Activated T-cell treated with anti-CD3 and anti-CD28 coated beads, Interleukin-2, amount 50 U/mL, for 4 hours (primary cell): Measurements from ENCODE around the gene PAK1. TPM values are rescaled to one million over a fixed set of nuclear protein-coding genes. Genes with fewer than 3 reads are reported as not detected.
A peak's percentile ranks its signal among the peaks of the same experiment; 100 is the strongest.
"Not testable (repeated sequence)": the region's sequence is repeated elsewhere in the genome, so short reads cannot be mapped to it uniquely, and the experiment has no call there.

Experiments used
- ATAC-seq, 2 donors: fragments of 200-7000 bp; cut with Tn5 transposase; one replicate each; pipeline ENCODE4 v1.10.0; 2021
- DNase-seq: peaks from one replicate; pipeline ENCODE4 v3.0.0-alpha.2; 2020
- H3K27me3 Mint-ChIP-seq: one replicate; pipeline ENCODE4 v1.8.0; 2021; ENCODE audit warnings: low read depth, mixed read lengths
- H3K36me3 Mint-ChIP-seq: one replicate; pipeline ENCODE4 v1.8.0; 2022; ENCODE audit warnings: mixed read lengths; ENCODE audit not compliant: insufficient read depth
- H3K4me1 Mint-ChIP-seq: one replicate; pipeline ENCODE4 v1.8.0; 2021; ENCODE audit warnings: low read depth, mixed read lengths
- H3K4me3 Mint-ChIP-seq: one replicate; pipeline ENCODE4 v1.8.0; 2021; ENCODE audit warnings: mild to moderate bottlenecking, moderate library complexity, mixed read lengths
- H3K9me3 Mint-ChIP-seq: one replicate; pipeline ENCODE4 v1.8.0; 2021; ENCODE audit warnings: mixed read lengths
- total RNA-seq, 3 donors: library from RNA; stranded (reverse); gene quantifications; one replicate each; pipeline ENCODE4 v1.2.1, GENCODE V29; 2021

Gene PAK1
- total RNA-seq, 3 donors from 2014 or later: 14.2 to 17.4 (median 15.3) TPM

GRCh38 chr11:77502346-77502905 is 28.5 kb upstream of the PAK1 start:
- no peaks in the 10 kb centered on the region for H3K9me3 Mint-ChIP-seq
- ATAC-seq (no peak), DNase-seq (no peak)
- peaks cover 20% of the 10 kb centered on the region for H3K27me3 Mint-ChIP-seq
- no peak overlapping the region for H3K4me3 Mint-ChIP-seq
- no peaks in the 10 kb centered on the region for H3K36me3 Mint-ChIP-seq
- H3K4me1 Mint-ChIP-seq: peaks cover 2% of the 10 kb centered on the region

- H3K9me3 Mint-ChIP-seq: no peaks in the 10 kb centered on the region
- no peak overlapping the region for H3K4me3 Mint-ChIP-seq
- H3K27me3 Mint-ChIP-seq: peaks cover 23% of the 10 kb centered on the region
These were observed 27.9 kb upstream of the PAK1 start for GRCh38 chr11:77501758-77502157.

GRCh38 chr11:77497368-77497767 is 23.5 kb upstream of the PAK1 start:
- no peak overlapping the region for H3K4me3 Mint-ChIP-seq
- no peak for DNase-seq

More at GRCh38 chr11:77501758-77502157, 27.9 kb upstream of the PAK1 start:
- no peaks in the 10 kb centered on the region for H3K36me3 Mint-ChIP-seq
- H3K4me1 Mint-ChIP-seq: peaks cover 3% of the 10 kb centered on the region
- no peak for ATAC-seq
- DNase-seq: no peak

GRCh38 chr11:77495526-77495925 is 21.6 kb upstream of the PAK1 start:
- Mint-ChIP-seq H3K4me3 (no peak overlapping the region), H3K4me1 (peaks cover 3% of the 10 kb centered on the region), H3K27me3 (peaks cover 16% of the 10 kb centered on the region), H3K36me3 (no peaks in the 10 kb centered on the region), H3K9me3 (peaks cover 3% of the 10 kb centered on the region)
- ATAC-seq (no peak), DNase-seq (no peak)

More at GRCh38 chr11:77497368-77497767, 23.5 kb upstream of the PAK1 start:
- peaks cover 14% of the 10 kb centered on the region for H3K27me3 Mint-ChIP-seq
- no peaks in the 10 kb centered on the region for H3K36me3 Mint-ChIP-seq
- H3K4me1 Mint-ChIP-seq: peaks cover 3% of the 10 kb centered on the region
- H3K9me3 Mint-ChIP-seq: peaks cover 3% of the 10 kb centered on the region
- ATAC-seq: peak in 1 of 2 donors; percentile 48

- H3K9me3 Mint-ChIP-seq, H3K4me1 Mint-ChIP-seq, H3K4me3 Mint-ChIP-seq, H3K27me3 Mint-ChIP-seq, ATAC-seq, H3K36me3 Mint-ChIP-seq, DNase-seq: not testable (repeated sequence)
These were observed 16.1 kb upstream of the PAK1 start for GRCh38 chr11:77490035-77490434.

GRCh38 chr11:77487790-77488189 is 13.9 kb upstream of the PAK1 start:
- DNase-seq: no peak
- Mint-ChIP-seq H3K4me3 (no peak overlapping the region), H3K27me3 (peaks cover 9% of the 10 kb centered on the region), H3K36me3 (no peaks in the 10 kb centered on the region), H3K4me1 (no peaks in the 10 kb centered on the region), H3K9me3 (no peaks in the 10 kb centered on the region)
- ATAC-seq: no peak

GRCh38 chr11:77479746-77480352 is 6.0 kb upstream of the PAK1 start:
- Mint-ChIP-seq H3K4me3 (no peak overlapping the region), H3K4me1 (peaks cover 2% of the 10 kb centered on the region), H3K9me3 (no peaks in the 10 kb centered on the region), H3K27me3 (peaks cover 3% of the 10 kb centered on the region), H3K36me3 (no peaks in the 10 kb centered on the region)
- DNase-seq (no peak), ATAC-seq (no peak)

- Mint-ChIP-seq H3K36me3 (no peaks in the 10 kb centered on the region), H3K4me1 (peaks cover 8% of the 10 kb centered on the region), H3K9me3 (no peaks in the 10 kb centered on the region), H3K4me3 (peak overlapping the region; percentile 5), H3K27me3 (peaks cover 2% of the 10 kb centered on the region)
- ATAC-seq (no peak), DNase-seq (no peak)
These were observed 1.3 kb upstream of the PAK1 start for GRCh38 chr11:77475206-77475605.

- H3K9me3 Mint-ChIP-seq: no peaks in the 10 kb centered on the region
- H3K36me3 Mint-ChIP-seq: no peaks in the 10 kb centered on the region
- DNase-seq (no peak), ATAC-seq (no peak)
- peak overlapping the region; percentile 82 for H3K4me3 Mint-ChIP-seq
- H3K27me3 Mint-ChIP-seq: peaks cover 2% of the 10 kb centered on the region
- H3K4me1 Mint-ChIP-seq: peaks cover 8% of the 10 kb centered on the region
These were observed 778 bp upstream of the PAK1 start for GRCh38 chr11:77474684-77475060.

- peaks cover 8% of the 10 kb centered on the region for H3K4me1 Mint-ChIP-seq
- no peaks in the 10 kb centered on the region for H3K36me3 Mint-ChIP-seq
- H3K4me3 Mint-ChIP-seq: peak overlapping the region; percentile 80
- ATAC-seq (peak; percentile 81 to 88), DNase-seq (peak; percentile 47)
- no peaks in the 10 kb centered on the region for H3K9me3 Mint-ChIP-seq
- peaks cover 2% of the 10 kb centered on the region for H3K27me3 Mint-ChIP-seq
These were observed 698 bp downstream of the PAK1 start for GRCh38 chr11:77472991-77473800.

- peaks cover 4% of the 10 kb centered on the region for H3K27me3 Mint-ChIP-seq
- DNase-seq (no peak), ATAC-seq (no peak)
- H3K4me1 Mint-ChIP-seq: peaks cover 8% of the 10 kb centered on the region
- H3K9me3 Mint-ChIP-seq: no peaks in the 10 kb centered on the region
- H3K36me3 Mint-ChIP-seq: no peaks in the 10 kb centered on the region
- H3K4me3 Mint-ChIP-seq: peak overlapping the region; percentile 69
These were observed 2.2 kb downstream of the PAK1 start for GRCh38 chr11:77471558-77472193.

- H3K36me3 Mint-ChIP-seq: no peaks in the 10 kb centered on the region
- no peak for DNase-seq
- H3K4me1 Mint-ChIP-seq: peaks cover 8% of the 10 kb centered on the region
- ATAC-seq: no peak
- peaks cover 6% of the 10 kb centered on the region for H3K27me3 Mint-ChIP-seq
- no peak overlapping the region for H3K4me3 Mint-ChIP-seq
- H3K9me3 Mint-ChIP-seq: no peaks in the 10 kb centered on the region
These were observed 2.9 kb downstream of the PAK1 start for GRCh38 chr11:77470971-77471370.

- no peak overlapping the region for H3K4me3 Mint-ChIP-seq
- H3K27me3 Mint-ChIP-seq: peaks cover 6% of the 10 kb centered on the region
- H3K36me3 Mint-ChIP-seq: no peaks in the 10 kb centered on the region
- H3K9me3 Mint-ChIP-seq: no peaks in the 10 kb centered on the region
- no peak for DNase-seq
- ATAC-seq: no peak
- H3K4me1 Mint-ChIP-seq: peaks cover 8% of the 10 kb centered on the region
These were observed 3.4 kb downstream of the PAK1 start for GRCh38 chr11:77470504-77470903.

GRCh38 chr11:77468527-77468926 is 5.4 kb downstream of the PAK1 start:
- Mint-ChIP-seq H3K36me3 (no peaks in the 10 kb centered on the region), H3K9me3 (no peaks in the 10 kb centered on the region), H3K4me3 (no peak overlapping the region), H3K27me3 (peaks cover 6% of the 10 kb centered on the region), H3K4me1 (peaks cover 2% of the 10 kb centered on the region)
- DNase-seq (no peak), ATAC-seq (no peak)
